ENCODE measurements around the gene SUSD3.

Gene SUSD3

DNA sequence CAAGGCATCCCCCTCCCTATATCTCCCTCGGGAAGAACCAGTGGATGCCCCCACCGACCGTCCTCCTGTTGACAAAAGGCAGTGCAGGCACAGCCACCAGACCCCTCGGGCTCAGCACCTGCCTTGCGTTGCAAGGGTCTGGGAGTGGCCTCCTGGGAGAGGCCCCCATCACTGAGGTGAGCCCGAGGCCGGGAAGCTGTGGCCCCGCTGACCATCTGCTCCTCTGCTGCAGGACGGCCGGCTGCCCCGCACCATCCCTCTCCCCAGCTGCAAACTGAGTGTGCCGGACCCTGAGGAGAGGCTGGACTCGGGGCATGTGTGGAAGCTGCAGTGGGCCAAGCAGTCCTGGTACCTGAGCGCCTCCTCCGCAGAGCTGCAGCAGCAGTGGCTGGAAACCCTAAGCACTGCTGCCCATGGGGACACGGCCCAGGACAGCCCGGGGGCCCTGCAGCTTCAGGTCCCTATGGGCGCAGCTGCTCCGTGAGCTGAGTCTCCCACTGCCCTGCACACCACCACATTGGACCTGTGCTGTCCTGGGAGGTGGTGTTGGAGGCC lies 23.3 kb upstream of the SUSD3 start:
- no peak for DNase-seq (ENCODE audit: low read depth, low spot score)
- Histone ChIP-seq H3K9me3 (ENCODE audit: low read depth, low read length) (no peaks in the 10 kb centered on the region), H3K27ac (no peak overlapping the region), H3K4me3 (no peak overlapping the region), H3K36me3 (ENCODE audit: insufficient read depth, low read length) (no peaks in the 10 kb centered on the region), H3K9ac (ENCODE audit: insufficient read length) (no peak overlapping the region)
- TF ChIP-seq POLR2AphosphoS5 (IDR thresholded peaks at IDR 0.05; ENCODE audit: borderline replicate concordance, low read depth, low read length) (no peak), FOXP2 (optimal IDR thresholded peaks at IDR 0.05; ENCODE audit: control extremely low read depth, extremely low read length, insufficient read depth) (no peak), EZH2 (IDR thresholded peaks at IDR 0.05) (no peak)

DNA sequence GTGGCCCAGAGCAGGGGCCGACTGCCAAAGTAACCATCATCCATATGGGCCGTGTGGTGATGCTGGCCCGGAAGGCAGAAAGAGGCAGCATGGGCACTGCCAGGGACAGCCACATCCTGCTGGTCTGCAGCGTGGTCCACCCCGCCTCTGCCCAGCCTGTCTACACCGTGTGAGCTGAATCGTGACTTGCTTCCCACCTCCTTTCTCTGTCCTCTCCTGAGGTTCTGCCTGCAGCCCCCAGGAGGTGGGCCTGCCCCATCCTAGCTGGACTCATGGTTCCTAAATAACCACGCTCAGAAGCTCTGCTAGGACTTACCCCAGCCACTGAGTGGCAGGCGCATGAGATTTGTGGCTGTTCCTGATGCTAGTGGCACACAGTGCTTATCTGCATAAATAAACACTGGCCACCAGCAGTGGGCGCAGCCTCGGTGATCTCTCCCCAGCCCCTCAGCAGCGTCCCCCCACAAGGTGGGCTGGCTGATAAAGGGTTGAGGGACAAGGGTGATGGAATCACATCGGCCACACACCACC lies 22.6 kb upstream of the SUSD3 start:
- DNase-seq (ENCODE audit: low read depth, low spot score): no peak
- no peaks in the 10 kb centered on the region for H3K36me3 ChIP-seq (ENCODE audit: insufficient read depth, low read length)
- no peaks in the 10 kb centered on the region for H3K9me3 ChIP-seq (ENCODE audit: low read depth, low read length)
- no peak overlapping the region for H3K9ac ChIP-seq (ENCODE audit: insufficient read length)
- no peak for TF ChIP-seq EZH2 (IDR thresholded peaks at IDR 0.05)
- no peak for TF ChIP-seq FOXP2 (optimal IDR thresholded peaks at IDR 0.05; ENCODE audit: control extremely low read depth, extremely low read length, insufficient read depth)
- TF ChIP-seq POLR2AphosphoS5 (IDR thresholded peaks at IDR 0.05; ENCODE audit: borderline replicate concordance, low read depth, low read length): no peak
- H3K27ac ChIP-seq: no peak overlapping the region
- no peak overlapping the region for H3K4me3 ChIP-seq

DNA sequence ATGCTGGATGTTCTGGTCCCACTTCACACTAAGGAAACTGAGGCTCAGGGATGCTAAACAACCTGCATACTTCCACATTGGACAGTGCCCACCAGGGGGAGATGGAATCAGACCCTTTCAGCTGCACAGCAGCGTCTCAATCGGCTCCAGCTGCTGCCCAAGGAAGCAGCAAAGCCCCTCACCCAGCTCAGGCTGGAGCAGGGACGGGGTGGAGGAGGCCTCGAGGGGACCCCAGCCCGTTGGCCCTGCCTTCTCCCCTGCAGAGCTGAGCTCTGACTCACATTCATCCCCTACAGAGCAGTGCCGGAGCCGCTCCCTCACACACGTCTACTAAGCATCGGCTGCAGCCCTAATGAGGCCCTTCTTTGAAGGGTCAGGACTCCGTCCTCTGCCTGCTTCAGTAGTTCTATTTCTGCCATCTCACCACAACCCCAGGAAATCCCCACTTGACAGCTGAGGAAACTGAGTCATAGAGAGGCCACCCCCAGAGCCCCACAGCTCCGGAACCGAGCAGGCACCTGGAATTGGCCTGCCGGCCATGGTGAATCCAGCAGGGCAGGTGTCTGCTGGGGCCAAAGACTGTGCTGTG lies 21.5 kb upstream of the SUSD3 start:
- DNase-seq (ENCODE audit: low read depth, low spot score): no peak
- Histone ChIP-seq H3K4me3 (no peak overlapping the region), H3K9ac (ENCODE audit: insufficient read length) (no peak overlapping the region), H3K9me3 (ENCODE audit: low read depth, low read length) (no peaks in the 10 kb centered on the region), H3K27ac (no peak overlapping the region), H3K36me3 (ENCODE audit: insufficient read depth, low read length) (no peaks in the 10 kb centered on the region)
- TF ChIP-seq EZH2 (IDR thresholded peaks at IDR 0.05) (no peak), FOXP2 (optimal IDR thresholded peaks at IDR 0.05; ENCODE audit: control extremely low read depth, extremely low read length, insufficient read depth) (no peak), POLR2AphosphoS5 (IDR thresholded peaks at IDR 0.05; ENCODE audit: borderline replicate concordance, low read depth, low read length) (no peak)

DNA sequence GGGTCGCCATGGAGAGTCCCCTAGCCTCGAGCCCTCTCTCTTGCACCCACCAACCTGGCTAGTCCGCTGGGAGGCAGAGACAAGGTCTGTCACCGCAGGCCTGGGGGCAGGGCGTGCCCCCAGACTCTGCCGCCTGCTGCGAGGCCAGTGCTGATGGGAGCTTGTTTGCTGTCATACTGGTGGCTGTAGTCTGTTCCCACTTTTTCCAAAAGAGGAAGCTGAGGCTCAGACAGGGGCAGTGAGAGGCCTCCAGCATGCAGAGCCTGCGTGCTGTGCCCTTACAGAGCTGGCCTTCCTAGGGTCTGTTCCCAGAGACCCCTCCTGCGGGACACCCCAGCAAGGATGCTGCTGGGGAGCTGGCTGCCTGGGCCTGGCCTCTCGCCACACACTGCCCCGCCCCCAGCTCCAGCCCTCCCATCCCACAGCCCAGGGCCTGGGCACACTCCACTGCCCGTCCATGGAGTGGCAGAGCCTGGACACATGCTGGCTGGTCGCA lies 21.0 kb upstream of the SUSD3 start:
- Histone ChIP-seq H3K36me3 (ENCODE audit: insufficient read depth, low read length) (no peaks in the 10 kb centered on the region), H3K9ac (ENCODE audit: insufficient read length) (no peak overlapping the region), H3K9me3 (ENCODE audit: low read depth, low read length) (no peaks in the 10 kb centered on the region), H3K27ac (no peak overlapping the region), H3K4me3 (no peak overlapping the region)
- TF ChIP-seq FOXP2 (optimal IDR thresholded peaks at IDR 0.05; ENCODE audit: control extremely low read depth, extremely low read length, insufficient read depth) (no peak), EZH2 (IDR thresholded peaks at IDR 0.05) (no peak), POLR2AphosphoS5 (IDR thresholded peaks at IDR 0.05; ENCODE audit: borderline replicate concordance, low read depth, low read length) (no peak)
- DNase-seq (ENCODE audit: low read depth, low spot score): no peak

DNA sequence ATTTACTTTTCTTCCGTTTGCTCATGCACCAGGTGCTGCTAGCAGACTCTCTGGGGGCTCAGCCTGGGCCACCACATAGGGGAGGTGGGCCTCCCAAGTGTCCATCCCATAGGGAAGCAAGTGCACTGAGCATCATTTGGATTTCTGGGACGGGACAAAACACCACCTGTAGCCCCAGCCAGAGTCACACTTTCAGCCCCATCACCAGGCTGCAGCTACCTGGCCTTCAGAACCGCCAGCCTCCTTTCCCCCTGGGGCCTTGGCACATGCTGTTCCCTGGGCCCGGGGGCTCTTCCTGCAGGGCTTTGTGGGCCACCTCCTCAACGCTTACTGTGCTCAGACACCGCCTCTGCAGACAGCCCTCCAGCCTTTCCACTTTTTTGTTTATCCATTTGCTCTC lies 19.6 kb upstream of the SUSD3 start:
- no peak for DNase-seq (ENCODE audit: low read depth, low spot score)
- H3K9ac ChIP-seq (ENCODE audit: insufficient read length): no peak overlapping the region
- no peaks in the 10 kb centered on the region for H3K36me3 ChIP-seq (ENCODE audit: insufficient read depth, low read length)
- no peaks in the 10 kb centered on the region for H3K9me3 ChIP-seq (ENCODE audit: low read depth, low read length)
- no peak for TF ChIP-seq FOXP2 (optimal IDR thresholded peaks at IDR 0.05; ENCODE audit: control extremely low read depth, extremely low read length, insufficient read depth)
- TF ChIP-seq POLR2AphosphoS5 (IDR thresholded peaks at IDR 0.05; ENCODE audit: borderline replicate concordance, low read depth, low read length): no peak
- TF ChIP-seq EZH2 (IDR thresholded peaks at IDR 0.05): no peak
- H3K27ac ChIP-seq: no peak overlapping the region
- no peak overlapping the region for H3K4me3 ChIP-seq

DNA sequence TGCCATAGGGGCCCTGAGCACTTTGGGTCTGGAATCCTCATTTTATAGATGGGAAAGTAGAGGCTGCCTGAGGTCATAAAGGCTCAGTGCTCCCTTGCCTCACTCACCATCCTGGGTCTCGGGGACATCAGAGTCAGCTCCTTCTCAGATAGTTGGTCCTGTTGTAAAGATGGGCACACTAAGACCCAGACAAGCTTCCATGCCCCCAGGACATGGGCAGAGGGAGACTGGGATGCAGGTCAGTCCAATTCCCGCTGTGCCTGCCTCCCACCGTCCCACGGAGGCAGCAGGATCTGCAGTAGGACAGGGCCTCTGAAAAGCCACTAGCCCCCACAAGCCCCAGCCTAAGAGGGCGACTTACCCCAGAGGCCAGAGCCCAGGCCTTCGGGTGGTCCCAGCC lies 19.0 kb upstream of the SUSD3 start:
- no peaks in the 10 kb centered on the region for H3K9me3 ChIP-seq (ENCODE audit: low read depth, low read length)
- H3K27ac ChIP-seq: no peak overlapping the region
- no peaks in the 10 kb centered on the region for H3K36me3 ChIP-seq (ENCODE audit: insufficient read depth, low read length)
- H3K4me3 ChIP-seq: no peak overlapping the region
- TF ChIP-seq FOXP2 (optimal IDR thresholded peaks at IDR 0.05; ENCODE audit: control extremely low read depth, extremely low read length, insufficient read depth): no peak
- no peak for TF ChIP-seq POLR2AphosphoS5 (IDR thresholded peaks at IDR 0.05; ENCODE audit: borderline replicate concordance, low read depth, low read length)
- no peak for TF ChIP-seq EZH2 (IDR thresholded peaks at IDR 0.05)
- DNase-seq (ENCODE audit: low read depth, low spot score): no peak
- H3K9ac ChIP-seq (ENCODE audit: insufficient read length): no peak overlapping the region

DNA sequence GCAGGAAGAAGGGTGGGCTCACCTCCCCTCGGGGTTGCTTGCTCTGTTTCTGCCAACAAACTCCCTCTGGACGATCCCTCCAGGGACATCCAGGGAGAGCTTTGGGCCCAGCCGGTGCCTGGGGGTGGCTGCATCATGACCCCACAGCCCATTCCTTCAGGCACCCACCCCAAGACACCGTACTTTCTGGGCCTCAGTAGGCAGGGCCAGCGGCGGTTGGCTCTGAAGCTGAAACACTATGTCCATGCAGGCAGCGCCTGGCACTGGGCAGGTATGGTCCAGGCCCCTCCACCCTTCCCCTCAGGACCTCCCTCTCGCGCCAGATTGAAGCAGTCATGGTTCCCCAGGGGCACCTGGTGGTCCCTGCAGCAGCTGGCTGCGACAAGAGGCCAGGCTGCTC lies 18.5 kb upstream of the SUSD3 start:
- Histone ChIP-seq H3K9me3 (ENCODE audit: low read depth, low read length) (no peaks in the 10 kb centered on the region), H3K9ac (ENCODE audit: insufficient read length) (no peak overlapping the region), H3K27ac (no peak overlapping the region), H3K4me3 (no peak overlapping the region), H3K36me3 (ENCODE audit: insufficient read depth, low read length) (no peaks in the 10 kb centered on the region)
- no peak for TF ChIP-seq POLR2AphosphoS5 (IDR thresholded peaks at IDR 0.05; ENCODE audit: borderline replicate concordance, low read depth, low read length)
- DNase-seq (ENCODE audit: low read depth, low spot score): no peak

DNA sequence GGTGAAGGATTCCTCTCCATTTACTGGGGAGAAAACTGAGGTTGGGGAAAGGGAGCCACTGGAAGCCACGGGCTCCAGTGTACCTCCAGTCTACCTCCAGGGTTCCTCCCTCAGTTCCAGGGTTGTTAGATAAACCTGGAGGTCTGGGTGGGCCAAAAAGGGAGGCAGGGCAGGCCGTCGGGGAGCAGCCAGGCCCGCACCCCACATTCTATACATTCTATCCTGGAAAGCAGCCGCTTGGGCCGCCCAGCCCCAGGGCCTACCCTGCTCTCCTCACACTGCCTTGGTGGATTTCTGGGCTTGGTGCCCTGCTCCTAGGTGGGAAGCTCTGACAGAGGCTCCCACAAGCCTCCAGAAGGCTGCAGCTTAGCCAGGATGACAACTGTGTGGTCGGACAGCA lies 18.1 kb upstream of the SUSD3 start:
- Histone ChIP-seq H3K9me3 (ENCODE audit: low read depth, low read length) (no peaks in the 10 kb centered on the region), H3K27ac (no peak overlapping the region), H3K9ac (ENCODE audit: insufficient read length) (no peak overlapping the region), H3K36me3 (ENCODE audit: insufficient read depth, low read length) (no peaks in the 10 kb centered on the region), H3K4me3 (no peak overlapping the region)
- TF ChIP-seq FOXP2 (optimal IDR thresholded peaks at IDR 0.05; ENCODE audit: control extremely low read depth, extremely low read length, insufficient read depth) (no peak), EZH2 (IDR thresholded peaks at IDR 0.05) (no peak), POLR2AphosphoS5 (IDR thresholded peaks at IDR 0.05; ENCODE audit: borderline replicate concordance, low read depth, low read length) (no peak)
- no peak for DNase-seq (ENCODE audit: low read depth, low spot score)
